GM10248 (cell line): ENCODE data around the gene DUSP6.

ENCODE experiments used
- CTCF ChIA-PET: fragments of 300-600 bp; sonication (Branson Sonifier 250); formaldehyde crosslinking; extraction: SDS; loops from one replicate; lab custom pipeline; 2021; ENCODE audit warnings: antibody characterized with exemption; lab: Yijun Ruan, JAX
- POLR2A ChIA-PET: fragments of 350-650 bp; sonication (Branson Sonifier 250); formaldehyde crosslinking; extraction: SDS; loops from one replicate; lab custom pipeline; 2020; ENCODE audit warnings: antibody characterized with exemption; lab: Yijun Ruan, JAX
- DNase-seq: peaks from one replicate; pipeline ENCODE4 v3.0.0; 2012; ENCODE audit errors: extremely low spot score
- CTCF ChIP-seq: IDR thresholded peaks from 2 replicates; pipeline ENCODE4 v1.5.1; 2012; ENCODE audit warnings: mild to moderate bottlenecking, low read depth; ENCODE audit errors: extremely low read depth, missing control alignments, control extremely low read depth

DUSP6 gene

GRCh38 chr12:89353188-89353822, 1.0 kb upstream of the DUSP6 start:
- DNase-seq: peak; percentile 50
- ChIA-PET CTCF (interaction anchor here (0.9 kb wide), 1 partner anchor 109 kb away, joined by 3 read pairs; no protein-coding TSS in a partner anchor), POLR2A (no interaction called here)
- no peak for TF ChIP-seq CTCF

- no peak for DNase-seq
- ChIA-PET CTCF (interaction anchor here (0.9 to 1.1 kb wide), 2 partner anchors 119 to 335 kb away, joined by 3 to 5 read pairs; no protein-coding TSS in a partner anchor), POLR2A (no interaction called here)
- no peak for TF ChIP-seq CTCF
Measured at GRCh38 chr12:89352242-89352491, 134 bp downstream of the DUSP6 start.

GRCh38 chr12:89351489-89352241, 636 bp downstream of the DUSP6 start:
- ChIA-PET POLR2A (no interaction called here), CTCF (interaction anchor here (0.8 to 1.1 kb wide), 3 partner anchors 21 to 334 kb away, joined by 3 to 5 read pairs (median 3); no protein-coding TSS in a partner anchor)
- TF ChIP-seq CTCF: no peak
- peak; percentile 42 for DNase-seq

- DNase-seq: no peak
- TF ChIP-seq CTCF: no peak
- ChIA-PET CTCF (interaction anchor here (0.8 to 1.1 kb wide), 2 partner anchors 22 to 334 kb away, joined by 3 read pairs; no protein-coding TSS in a partner anchor), POLR2A (no interaction called here)
Measured at GRCh38 chr12:89350630-89351488, 1.4 kb downstream of the DUSP6 start.

GRCh38 chr12:89350260-89350629, 2.1 kb downstream of the DUSP6 start:
- DNase-seq: no peak
- ChIA-PET POLR2A (no interaction called here), CTCF (no interaction called here)
- TF ChIP-seq CTCF: no peak

GRCh38 chr12:89349814-89350213, 2.5 kb downstream of the DUSP6 start:
- CTCF ChIA-PET: no interaction called here

More at GRCh38 chr12:89349814-89350213, 2.5 kb downstream of the DUSP6 start:
- POLR2A ChIA-PET: no interaction called here
- DNase-seq: no peak
- no peak for TF ChIP-seq CTCF
